CD4-positive, alpha-beta T cell treated with Interleukin-17A for 4 hours (primary cell): ENCODE data around the gene FNDC3B.
"Not testable (repeated sequence)": the region's sequence is repeated elsewhere in the genome, so short reads cannot be mapped to it uniquely, and the experiment has no call there.

Experiments
- DNase-seq: peaks from one replicate; pipeline ENCODE4 v3.0.0-alpha.2; 2020; ENCODE audit warnings: mixed read lengths

Gene FNDC3B

DNA sequence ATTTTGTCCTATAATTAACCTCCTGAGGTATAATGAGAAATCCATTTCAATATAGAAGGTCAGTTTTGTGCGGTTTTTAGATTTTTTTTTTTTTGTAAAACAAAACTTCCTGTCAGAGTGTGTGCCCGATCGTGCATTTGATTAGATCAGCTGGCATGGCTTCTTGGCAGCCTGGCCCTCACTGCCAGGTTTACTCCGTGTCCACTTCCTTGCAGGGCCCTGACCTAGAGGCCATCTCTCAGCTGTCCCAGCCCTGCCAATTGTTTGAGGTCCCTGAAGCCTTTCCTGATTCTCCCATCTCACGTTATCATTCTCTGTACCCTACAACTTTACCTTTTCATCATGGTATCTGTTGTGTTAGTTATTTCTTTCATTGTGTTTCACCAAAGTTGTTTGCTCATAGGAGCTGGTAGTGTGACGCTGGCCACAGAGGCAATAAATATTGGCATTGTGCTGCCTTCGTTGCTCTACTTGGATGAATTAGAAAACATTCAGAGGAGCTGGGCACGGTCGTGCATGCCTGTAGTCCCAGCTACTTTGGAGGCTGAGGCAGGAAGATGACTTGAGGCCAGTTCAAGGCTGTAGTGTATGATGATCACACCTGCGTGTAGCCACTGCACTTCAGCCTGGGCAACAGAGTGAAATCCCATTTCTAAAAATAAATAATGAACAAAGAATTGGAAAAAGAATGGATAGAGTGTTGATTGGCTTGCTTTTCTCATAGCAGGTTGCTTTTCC, 206.9 kb downstream of the FNDC3B start:
- DNase-seq: no peak

DNA sequence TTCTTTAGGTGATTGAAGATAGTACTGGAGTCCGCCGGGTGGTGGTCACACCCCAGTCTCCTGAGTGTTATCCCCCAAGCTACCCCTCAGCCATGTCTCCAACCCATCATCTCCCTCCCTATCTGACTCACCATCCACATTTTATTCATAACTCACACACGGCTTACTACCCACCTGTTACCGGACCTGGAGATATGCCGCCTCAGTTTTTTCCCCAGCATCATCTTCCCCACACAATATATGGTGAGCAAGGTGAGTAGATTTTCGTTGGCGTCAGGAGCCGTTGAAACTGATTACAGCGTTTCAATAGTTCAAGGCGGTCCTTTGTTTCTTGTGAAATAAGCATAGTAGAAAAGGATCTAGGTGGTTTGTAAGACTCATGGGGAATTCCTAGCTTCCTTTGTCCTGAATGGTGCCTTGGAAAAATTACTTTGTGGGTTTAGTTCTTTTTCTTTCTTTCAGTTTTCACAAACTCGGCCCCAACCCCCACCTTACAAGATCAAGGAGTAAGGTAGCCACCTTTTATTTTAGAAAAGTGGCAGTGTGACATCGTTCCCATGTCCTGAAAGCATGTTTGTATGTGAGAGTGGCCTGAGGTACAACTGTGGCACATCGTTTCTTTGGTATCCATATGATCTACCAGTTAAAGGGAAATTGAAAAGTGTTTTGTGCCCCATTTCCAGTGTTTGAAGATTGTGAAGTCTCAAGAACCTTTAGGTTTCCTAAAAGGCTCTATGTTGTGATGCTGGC, 208.3 kb downstream of the FNDC3B start:
- DNase-seq: no peak

DNA sequence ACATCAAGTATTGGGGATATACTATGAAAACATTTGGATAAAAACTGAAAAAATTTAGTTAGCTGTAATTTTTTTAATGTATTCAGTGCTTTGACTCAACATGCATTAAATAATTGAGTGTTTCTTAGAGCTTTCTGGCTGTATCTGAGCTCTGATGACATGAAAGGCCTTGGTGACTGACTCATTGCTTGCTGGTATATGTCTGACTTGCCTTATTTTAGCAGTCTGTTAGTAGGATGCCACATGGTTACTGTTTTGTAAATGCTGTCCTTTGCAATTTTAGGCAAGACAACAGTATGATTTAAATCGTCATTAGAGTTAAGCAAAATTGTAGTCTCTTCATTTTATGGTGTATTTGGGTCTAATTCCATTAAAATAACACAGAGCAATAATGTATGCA, 209.7 kb downstream of the FNDC3B start:
- no peak for DNase-seq

DNA sequence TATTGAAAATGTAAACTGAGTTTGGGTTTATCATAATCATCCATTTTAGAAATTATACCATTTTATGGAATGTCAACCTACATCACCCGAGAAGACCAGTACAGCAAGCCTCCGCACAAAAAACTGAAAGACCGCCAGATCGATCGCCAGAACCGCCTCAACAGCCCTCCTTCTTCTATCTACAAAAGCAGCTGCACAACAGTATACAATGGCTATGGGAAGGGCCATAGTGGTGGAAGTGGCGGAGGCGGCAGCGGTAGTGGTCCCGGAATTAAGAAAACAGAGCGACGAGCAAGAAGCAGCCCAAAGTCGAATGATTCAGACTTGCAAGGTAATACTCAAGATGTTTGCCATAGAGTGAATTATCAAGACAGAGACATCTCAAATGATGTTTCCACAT, 211.8 kb downstream of the FNDC3B start:
- DNase-seq: no peak

DNA sequence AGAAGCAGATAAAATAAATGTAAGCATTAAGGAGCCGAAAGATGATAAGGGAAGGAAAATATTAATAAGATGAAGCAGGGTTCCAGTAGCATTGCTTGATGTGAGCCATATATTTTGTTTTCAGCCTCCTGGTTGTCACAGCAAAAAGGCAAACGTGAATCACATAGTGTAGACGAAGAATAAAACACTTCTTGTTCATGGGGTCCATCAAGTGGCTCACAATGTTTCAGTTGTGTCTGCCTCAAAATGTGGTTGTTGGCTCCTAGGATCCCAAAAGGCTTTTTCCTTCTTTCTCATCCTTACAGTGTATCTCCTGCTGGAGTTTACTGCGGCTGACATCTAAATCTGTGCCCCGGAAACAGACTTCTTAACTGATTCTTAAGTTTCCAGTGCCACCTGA, 213.8 kb downstream of the FNDC3B start:
- no peak for DNase-seq

DNA sequence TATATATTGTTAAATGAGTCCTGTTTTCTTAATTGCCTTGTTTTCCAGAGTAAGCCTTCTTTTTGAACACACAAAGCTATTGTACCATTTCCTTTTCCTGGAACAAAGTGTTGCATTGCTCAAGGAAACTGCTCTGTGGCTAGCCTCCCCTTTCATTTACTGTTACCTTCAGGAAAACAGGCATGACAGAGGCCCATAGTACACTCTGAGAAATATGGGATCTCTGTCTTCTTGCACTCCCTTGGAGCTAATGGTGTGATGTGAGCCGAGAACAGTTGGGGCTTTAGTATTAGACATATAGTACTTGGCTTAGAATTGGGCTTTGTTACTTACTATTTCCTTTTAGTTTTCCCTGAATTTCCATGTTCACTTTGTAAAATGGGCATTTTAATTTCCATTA, 215.2 kb downstream of the FNDC3B start:
- no peak for DNase-seq

DNA sequence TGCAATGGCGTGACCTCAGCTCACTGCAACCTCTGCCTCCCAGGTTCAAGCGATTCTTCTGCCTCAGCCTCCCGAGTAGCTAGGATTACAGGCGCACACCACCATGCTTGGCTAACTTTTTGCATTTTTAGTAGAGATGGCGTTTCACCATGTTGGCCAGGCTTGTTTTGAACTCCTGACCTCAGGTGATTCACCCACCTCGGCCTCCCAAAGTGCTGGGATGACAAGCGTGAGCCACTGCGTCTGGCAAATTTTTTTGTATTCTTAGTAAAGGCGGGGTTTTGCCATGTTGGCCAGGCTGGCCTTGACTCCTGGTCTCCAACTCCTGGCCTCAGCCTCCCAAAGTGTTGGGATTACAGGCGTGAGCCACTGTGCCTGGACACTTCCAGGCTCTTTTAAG, 215.9 kb downstream of the FNDC3B start:
- DNase-seq: not testable (repeated sequence)

DNA sequence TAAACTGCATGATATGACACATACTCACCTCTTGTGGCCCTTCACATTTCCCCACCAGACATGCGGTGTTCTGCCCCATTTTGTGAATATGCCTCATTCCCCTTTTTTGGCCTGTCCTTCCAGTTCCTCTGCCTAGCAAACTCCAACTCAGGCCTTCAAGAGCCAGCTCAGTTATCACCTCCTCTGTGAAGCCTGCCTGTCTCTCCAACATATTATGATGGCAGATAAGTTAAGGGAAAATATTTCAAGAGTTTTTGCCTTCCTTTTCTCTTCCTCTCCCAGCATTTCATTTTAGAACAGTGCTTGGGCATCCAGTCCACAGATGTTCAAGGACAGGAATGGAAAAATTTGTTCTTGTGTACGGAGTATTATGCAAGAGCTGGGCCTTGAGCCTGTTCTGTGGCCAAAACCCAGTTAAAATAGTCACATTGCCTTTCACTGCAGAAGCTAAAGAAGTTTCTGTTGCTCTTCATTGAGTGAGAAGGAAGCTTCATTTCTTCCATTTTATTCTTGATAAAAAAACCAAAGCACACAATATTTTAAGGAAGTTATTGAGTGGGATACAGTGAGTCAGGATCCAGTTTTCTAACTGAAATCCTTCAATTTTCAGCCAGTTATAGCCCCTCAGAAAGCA, 216.8 kb downstream of the FNDC3B start:
- DNase-seq: no peak

DNA sequence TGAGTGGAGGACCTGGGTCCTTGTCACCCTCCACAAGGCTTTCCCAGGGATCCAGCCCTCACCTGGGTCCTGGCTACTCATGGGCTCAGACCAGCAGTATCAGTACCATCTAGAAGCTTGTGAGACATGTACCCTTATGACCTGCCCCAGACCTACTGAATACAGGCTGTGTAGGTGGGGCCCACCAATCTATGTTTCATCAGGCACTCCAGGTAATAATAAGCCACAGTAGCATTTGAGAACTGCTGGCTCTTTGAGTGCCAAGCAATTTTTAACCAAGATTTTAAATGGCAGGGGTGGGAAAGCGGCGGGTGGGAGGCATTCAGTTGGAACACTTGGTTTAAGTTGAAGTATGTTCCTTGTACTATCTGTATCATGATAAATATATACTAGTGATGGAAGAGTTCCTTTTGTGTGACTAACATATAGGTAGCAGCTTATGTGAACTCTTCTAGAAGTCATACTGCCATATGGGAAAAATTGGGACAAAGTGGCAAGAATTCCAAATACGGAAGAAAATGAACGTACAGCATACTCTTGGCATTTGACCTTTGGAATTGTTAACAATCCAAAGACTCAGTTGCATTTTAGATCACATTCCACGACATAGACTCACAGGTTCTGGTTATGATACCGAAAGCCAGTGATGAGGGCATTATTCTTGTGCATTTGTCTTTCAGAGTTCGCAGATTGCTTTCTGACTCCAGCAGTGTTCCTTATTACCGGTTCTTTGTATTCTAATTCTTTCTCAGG, 218.4 kb downstream of the FNDC3B start:
- DNase-seq: no peak

DNA sequence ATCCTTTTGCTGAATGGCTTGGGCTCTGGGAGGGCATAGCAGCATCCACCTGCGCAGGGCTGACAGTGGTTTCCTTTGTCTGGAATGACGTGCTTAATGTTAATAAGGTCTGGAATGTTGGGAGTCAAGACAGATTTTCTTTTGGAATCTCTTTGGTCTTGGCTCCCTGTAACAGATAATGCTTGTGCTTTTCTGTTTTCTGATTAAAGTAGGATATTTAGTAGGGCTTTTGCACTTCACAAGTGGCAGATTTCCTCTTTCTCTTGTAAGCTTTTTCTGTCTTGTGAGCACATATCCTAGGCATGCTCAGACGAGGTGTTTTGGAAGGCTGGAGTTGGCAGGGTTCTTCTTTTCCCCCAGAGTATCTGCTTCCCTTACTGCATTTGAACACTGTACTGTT, 219.2 kb downstream of the FNDC3B start:
- no peak for DNase-seq

DNA sequence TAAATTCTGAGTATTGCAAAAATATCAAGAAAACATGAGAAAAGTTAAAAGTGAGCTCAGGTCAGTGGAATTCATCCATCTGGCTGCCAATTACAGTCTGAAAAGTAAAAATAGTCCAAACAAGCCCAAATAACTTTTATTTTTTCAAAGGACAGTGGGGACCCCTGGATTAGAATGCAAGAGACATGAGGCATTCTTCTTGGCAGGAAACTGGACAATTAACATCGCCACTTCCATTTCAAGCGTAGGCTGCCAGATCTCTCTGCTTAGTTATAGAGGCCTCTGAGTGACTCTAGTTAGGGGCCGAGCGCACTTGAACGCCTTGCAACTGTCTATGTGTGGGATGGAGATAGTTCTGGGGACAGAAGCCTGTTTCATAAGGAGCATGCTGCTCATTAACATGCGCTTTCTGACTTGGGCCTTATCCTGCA, 219.7 kb downstream of the FNDC3B start:
- DNase-seq: no peak

DNA sequence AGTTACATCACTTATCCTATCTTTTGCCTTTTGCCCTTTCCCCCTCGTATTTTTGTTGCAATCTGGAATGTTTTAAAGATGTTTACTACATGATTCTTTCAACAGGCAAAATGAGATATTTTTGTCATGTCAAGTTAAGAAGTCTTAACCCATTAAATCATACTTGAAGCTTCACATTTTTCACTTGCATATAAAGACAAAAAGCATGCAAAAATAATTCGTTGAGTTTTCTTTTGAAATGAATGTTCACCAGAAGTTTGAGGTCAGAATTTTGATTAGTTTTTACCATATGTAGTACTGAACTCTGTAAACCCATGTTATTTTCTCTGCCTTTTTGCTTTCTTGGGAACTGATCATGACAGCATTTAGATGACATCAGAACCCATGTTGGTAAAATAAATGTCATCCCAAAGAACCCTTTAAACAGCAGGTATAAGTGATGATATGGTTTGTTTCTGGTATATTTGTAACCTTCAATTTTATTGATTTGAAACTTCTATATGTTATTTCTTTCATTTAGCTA, 220.4 kb downstream of the FNDC3B start:
- no peak for DNase-seq

DNA sequence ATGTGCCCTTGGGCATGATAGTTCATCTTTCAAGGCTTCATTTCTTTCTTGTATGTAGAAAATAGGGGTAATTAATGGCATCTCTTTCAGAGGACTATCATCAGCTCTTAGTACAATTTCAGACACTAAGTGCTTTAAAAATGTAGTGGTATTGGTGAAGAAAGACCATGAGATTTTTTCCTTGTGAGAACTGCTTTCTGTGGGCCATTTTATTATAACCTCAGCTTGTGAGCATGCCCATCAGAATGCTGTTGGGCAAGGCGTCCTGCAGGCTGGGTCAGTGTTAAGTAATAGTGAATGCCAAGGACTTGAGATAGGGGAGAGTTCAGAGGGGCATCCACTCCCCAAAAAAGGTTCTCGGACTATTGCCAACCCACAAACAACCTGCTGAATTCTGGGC, 221.0 kb downstream of the FNDC3B start:
- DNase-seq: no peak

DNA sequence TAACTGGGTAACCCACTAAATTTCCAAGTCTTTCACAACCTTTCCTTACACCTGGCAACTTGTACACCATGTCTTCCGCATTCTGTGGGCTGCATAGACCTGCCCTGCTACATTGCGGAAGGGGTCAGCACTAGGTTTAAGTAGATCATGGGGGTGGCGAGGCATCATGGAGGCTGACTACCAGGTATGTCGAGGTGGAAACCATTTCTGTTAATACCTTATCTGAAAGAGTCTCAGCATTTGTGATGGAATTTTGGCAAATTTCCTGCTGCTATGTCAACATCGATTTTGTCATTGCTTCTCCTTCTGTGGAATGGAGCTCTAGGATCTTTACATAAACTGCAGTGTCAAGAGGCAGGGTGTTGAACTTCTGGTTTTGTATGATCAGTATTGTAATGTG, 221.7 kb downstream of the FNDC3B start:
- DNase-seq: no peak

DNA sequence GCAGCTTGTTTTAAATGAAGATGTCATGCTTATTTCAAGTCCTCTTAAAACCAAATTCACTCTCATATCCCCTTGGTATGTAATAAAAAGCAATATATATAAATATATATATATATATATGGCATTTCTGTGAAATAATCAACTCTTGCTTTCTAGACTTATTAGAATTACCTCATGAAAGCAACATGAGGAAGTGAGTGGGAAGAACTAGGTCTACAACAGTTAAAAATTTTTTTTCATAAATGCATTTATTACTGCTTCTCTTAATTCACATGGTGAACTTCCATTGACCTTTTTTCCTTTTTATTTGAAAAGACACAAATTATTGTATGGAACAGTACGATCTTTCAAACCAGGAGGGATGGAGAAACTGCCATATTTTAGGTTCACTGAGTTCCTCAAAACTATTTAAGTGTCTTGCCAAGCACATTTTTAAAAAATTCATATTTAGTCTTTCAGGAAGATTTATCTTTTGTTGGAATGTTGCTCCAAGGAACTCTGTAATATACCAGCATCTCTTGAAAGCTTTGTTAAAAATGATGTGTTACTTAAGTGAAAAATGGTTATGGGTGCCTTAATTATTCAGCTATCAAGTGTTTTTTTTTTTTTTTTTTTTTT, 223.7 kb downstream of the FNDC3B start:
- DNase-seq: no peak

DNA sequence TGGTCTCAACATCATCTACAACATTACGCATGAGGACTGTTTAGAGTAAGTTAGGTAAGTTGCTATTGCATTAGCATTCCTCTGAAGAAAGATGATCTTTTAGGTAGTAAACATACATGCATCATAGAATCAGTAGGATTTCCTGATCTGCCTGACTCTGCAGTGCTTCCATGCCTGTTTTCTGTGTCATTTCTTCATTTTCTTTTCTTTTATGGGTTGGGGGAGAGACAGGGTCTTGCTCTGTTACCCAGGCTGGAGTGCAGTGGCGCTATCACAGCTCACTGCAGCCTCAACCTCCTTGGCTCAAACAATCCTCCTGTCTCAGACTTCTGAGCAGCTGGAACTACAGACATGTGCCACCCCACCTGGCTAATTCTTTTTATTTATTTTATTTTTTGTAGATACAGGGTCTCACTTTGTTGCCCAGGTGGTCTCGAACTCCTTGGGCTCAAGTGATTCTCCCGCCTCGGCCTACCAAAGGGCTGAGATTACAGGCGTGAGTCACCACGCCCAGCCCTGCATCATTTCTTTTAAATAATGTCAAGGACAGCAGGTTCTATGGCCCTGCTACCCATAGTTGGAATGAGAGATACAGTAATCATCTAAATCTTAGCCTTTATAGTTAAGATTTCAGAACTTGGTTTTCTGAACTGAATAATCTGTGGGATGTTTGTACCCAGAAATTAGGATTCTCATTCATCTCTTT, 224.6 kb downstream of the FNDC3B start:
- no peak for DNase-seq

DNA sequence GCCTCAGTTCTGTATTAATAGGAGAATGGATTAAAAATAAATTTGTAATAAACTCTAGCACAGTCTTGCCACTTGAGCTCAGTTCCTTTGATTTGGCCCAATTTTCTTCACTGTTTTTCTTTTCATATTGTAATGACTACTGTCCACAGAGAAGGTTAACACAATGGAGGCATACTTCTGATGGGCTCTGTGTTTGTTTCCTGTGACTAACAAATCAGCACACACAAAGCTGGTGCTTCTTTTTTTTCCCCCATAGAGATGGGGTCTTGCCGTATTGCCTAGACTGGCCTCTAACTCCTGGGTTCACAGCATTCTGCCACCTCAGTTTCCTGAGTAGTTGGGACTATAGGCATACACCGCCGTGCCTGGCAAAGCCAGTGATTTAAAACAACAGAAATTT, 226.7 kb downstream of the FNDC3B start:
- DNase-seq: no peak

DNA sequence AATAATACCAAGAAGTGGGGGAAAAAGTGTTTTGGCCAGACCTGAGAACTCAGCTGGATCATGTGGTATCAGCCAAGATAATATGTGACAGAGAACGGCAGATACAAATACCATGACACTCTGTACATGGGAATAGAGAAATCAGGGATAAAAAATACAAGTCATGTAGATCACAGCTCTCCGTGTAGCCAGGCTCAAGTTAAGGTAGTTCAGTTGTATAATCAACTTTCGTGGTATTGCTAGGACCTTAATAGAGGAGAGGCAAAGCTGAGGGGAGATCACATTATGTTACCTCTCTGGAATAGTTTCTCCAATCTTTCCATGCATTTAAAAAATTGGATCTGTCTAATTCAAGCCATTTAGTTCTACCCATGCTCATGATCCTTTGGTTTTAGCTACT, 229.0 kb downstream of the FNDC3B start:
- no peak for DNase-seq

DNA sequence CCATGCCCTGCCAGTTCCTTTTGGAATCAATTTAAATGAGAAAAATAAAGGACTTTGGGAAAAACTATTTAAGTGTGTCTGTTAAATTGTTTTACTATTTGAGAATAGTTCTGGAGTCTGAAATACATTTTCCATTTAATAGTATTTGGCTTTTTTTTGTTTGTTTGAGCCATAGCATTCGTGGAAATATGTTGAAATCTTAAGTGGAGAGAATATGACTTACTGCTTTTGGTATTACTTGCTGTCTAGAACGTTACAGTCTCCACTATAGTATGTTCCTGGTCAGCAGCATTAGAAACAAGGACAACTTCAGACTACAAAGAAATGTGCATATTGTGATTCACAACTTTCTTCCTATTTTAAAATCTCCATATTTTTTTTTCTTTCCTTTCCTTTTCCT, 229.5 kb downstream of the FNDC3B start:
- DNase-seq: no peak

DNA sequence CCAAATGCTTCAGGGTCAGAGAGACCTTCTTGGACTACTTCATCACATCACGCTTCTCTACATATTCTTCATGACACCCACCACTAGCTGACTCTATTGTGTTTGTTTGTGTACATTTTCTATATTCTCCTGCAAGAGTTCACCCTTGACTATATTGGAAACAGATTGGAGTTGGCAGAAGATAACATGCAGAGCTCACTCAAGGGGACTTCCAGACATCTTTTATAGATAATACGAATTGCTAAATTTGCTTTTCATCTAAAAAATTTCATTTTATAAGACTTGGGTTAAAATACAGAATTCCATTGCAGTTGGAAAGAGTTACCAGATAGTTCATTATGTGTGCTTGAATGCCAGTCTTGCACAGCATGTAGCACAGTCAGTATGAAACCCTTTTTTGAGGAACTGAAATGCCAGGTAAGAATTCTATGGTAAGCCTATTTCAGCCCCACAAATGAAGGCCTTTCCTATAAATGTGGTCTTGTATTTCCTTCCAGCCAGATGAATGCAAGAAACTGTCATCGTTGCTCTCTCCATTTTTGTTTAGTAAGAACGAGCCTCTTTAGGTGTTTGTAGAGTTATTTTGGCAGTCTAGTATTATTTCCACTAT, 231.3 kb downstream of the FNDC3B start:
- DNase-seq: no peak

DNA sequence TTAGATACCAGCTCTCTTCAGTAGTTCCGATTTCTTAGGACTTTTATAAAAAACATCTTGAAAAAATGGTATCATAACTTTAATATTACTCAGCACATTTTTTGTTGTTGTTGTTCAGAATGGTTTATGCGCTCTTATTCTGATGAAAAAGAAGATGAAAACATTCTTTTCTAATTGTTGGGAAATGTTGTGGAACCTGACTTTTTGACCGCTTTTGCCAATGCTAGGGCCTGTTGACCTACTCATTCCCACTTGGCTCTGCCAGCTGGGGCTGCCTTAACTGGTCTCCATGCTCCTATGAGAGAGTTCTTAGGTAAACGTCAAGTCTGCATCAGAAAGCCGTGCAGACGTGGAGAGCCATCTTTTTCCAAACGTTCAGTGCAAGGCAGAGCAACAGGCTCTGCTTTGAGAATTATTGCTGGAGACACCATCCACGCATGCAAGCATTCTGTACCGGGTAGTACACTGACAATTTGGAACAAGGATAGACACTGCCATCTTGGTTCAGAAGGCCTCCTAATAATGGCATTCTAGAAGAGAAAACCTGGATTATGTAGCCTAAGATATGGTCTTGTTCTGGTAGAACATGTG, 232.1 kb downstream of the FNDC3B start:
- DNase-seq: no peak
